NCI-H82 (cell line): ENCODE measurements around the gene ARL6IP4.

Source experiments
- DNase-seq: peaks from one replicate; lab custom pipeline; 2025; lab: John Stamatoyannopoulos, UW

Gene ARL6IP4

GRCh38 chr12:122978507-122978955, 1.9 kb upstream of the ARL6IP4 start:
- no peak for DNase-seq

GRCh38 chr12:122979001-122979907, 1.2 kb upstream of the ARL6IP4 start:
- no peak for DNase-seq

GRCh38 chr12:122979908-122980182, 636 bp upstream of the ARL6IP4 start:
- no peak for DNase-seq

GRCh38 chr12:122981036-122981471, 573 bp downstream of the ARL6IP4 start:
- DNase-seq = no peak

GRCh38 chr12:122981587-122982476, 1.4 kb downstream of the ARL6IP4 start:
- DNase-seq = no peak

- DNase-seq = no peak
Observed at GRCh38 chr12:122982477-122982815, 2.0 kb downstream of the ARL6IP4 start.

GRCh38 chr12:122982963-122983788, 2.7 kb downstream of the ARL6IP4 start:
- no peak for DNase-seq

- DNase-seq = no peak
Observed at GRCh38 chr12:122983789-122984515, 3.5 kb downstream of the ARL6IP4 start.

- DNase-seq = no peak
Observed at GRCh38 chr12:122984612-122985337, 4.3 kb downstream of the ARL6IP4 start.

GRCh38 chr12:122985338-122986257, 5.1 kb downstream of the ARL6IP4 start:
- DNase-seq = no peak

- DNase-seq = no peak
Observed at GRCh38 chr12:122986258-122986871, 5.9 kb downstream of the ARL6IP4 start.

GRCh38 chr12:122987086-122987951, 6.8 kb downstream of the ARL6IP4 start:
- DNase-seq = no peak

GRCh38 chr12:122988036-122988435, 7.6 kb downstream of the ARL6IP4 start:
- no peak for DNase-seq

GRCh38 chr12:122988612-122989212, 8.2 kb downstream of the ARL6IP4 start:
- DNase-seq = no peak

GRCh38 chr12:122989225-122989839, 8.9 kb downstream of the ARL6IP4 start:
- DNase-seq = peak; percentile 48

GRCh38 chr12:122989874-122990419, 9.5 kb downstream of the ARL6IP4 start:
- DNase-seq = no peak

GRCh38 chr12:122990561-122990960, 10.1 kb downstream of the ARL6IP4 start:
- DNase-seq = no peak
